Measurements from ENCODE around the gene MARCHF11.

The MARCHF11 gene

DNA sequence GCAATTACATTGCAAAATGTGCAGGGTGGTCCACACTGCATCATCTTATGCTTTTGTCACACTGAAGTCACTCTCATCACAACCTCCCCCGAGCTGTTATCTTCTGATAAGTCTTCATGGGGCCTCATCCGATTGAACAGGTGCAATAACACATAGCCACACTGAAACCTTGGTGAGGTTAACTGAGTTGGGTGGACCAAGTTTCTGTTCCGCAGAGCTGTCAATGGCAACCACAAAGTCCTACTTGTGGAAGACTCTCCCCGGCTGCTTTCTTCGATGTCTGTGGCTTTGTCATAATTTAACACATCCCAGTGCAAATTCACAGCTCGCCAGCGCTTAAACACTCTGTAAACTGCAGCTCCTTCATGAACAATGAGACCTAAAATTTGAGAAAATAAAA, 112.2 kb downstream of the MARCHF11 start:
- DNase-seq (ENCODE audit: low spot score): no peak
- POLR2A ChIA-PET (ENCODE audit: low non-redundant PET): no interaction called here
- CTCF ChIA-PET: interaction anchor here (0.6 to 0.7 kb wide), 2 partner anchors 18 to 300 kb away, joined by 3 to 4 read pairs; no protein-coding TSS in a partner anchor
- H3K27ac ChIP-seq: no peak overlapping the region
- TF ChIP-seq, protein P1, sequence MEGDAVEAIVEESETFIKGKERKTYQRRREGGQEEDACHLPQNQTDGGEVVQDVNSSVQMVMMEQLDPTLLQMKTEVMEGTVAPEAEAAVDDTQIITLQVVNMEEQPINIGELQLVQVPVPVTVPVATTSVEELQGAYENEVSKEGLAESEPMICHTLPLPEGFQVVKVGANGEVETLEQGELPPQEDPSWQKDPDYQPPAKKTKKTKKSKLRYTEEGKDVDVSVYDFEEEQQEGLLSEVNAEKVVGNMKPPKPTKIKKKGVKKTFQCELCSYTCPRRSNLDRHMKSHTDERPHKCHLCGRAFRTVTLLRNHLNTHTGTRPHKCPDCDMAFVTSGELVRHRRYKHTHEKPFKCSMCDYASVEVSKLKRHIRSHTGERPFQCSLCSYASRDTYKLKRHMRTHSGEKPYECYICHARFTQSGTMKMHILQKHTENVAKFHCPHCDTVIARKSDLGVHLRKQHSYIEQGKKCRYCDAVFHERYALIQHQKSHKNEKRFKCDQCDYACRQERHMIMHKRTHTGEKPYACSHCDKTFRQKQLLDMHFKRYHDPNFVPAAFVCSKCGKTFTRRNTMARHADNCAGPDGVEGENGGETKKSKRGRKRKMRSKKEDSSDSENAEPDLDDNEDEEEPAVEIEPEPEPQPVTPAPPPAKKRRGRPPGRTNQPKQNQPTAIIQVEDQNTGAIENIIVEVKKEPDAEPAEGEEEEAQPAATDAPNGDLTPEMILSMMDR (conservative IDR thresholded peaks at IDR 0.05; ENCODE audit: low read depth): no peak

DNA sequence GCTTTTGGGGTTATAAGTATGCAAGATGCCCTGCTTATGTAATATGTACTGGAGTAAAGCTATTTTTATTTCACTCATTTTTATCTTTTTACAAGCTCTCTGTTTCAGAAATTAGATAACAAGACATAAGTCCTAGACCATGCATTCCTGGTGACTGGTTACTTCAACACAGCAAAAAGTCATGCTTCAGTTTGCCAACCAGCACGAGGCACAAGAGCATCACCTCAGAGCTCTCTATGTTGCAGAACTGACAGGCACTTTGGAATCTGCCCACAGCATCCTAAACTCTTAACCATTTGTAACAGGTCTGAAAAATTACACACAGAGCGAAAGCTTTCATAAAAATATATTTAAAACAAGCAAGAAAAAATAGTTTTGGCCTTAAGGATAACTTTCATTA, 112.8 kb downstream of the MARCHF11 start:
- ChIA-PET CTCF (no interaction called here), POLR2A (ENCODE audit: low non-redundant PET) (no interaction called here)
- no peak for DNase-seq (ENCODE audit: low spot score)
- TF ChIP-seq, protein P1 (conservative IDR thresholded peaks at IDR 0.05; ENCODE audit: low read depth): no peak
- H3K27ac ChIP-seq: no peak overlapping the region

DNA sequence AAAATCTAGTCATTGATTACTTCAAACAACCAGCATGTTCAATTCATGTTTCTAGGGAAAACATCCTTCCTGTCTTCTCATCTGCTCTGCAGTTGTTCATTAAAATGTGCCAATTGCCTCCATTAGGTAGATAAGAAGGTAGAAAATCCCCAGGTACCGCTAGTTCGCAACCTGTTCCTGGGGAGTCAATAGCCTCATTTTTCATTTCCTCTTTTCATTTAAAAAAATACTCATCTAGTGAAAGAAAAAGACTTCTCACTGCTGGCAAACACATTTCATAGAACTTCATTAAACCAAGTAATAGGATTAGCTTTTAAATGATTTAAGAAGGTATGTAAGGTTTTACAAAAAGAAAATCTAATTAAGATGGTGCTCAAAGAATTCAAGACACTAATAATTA, 113.3 kb downstream of the MARCHF11 start:
- POLR2A ChIA-PET (ENCODE audit: low non-redundant PET): no interaction called here
- DNase-seq (ENCODE audit: low spot score): no peak
- CTCF ChIA-PET: no interaction called here
- TF ChIP-seq, protein P1 (conservative IDR thresholded peaks at IDR 0.05; ENCODE audit: low read depth): no peak
- H3K27ac ChIP-seq: no peak overlapping the region

DNA sequence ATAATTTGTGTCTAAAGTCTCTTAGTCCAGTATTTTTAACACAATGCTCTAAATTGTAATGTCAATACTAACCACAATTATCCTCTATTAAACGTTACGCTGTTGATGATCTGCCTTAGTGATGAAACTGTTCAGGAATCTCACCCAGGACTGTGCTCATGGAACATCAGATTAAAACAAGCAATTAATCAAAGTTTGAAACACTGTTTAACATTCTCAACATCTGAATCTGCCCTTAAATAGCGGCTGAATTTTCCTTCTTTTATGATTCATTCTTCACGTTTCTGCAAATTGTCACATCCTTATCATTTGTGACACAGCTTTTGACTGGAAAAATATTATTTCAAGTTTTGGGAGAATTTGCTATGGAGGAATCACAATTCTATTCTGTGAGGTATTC, 113.8 kb downstream of the MARCHF11 start:
- TF ChIP-seq, protein P1 (conservative IDR thresholded peaks at IDR 0.05; ENCODE audit: low read depth): no peak
- H3K27ac ChIP-seq: no peak overlapping the region
- ChIA-PET POLR2A (ENCODE audit: low non-redundant PET) (no interaction called here), CTCF (no interaction called here)
- no peak for DNase-seq (ENCODE audit: low spot score)

DNA sequence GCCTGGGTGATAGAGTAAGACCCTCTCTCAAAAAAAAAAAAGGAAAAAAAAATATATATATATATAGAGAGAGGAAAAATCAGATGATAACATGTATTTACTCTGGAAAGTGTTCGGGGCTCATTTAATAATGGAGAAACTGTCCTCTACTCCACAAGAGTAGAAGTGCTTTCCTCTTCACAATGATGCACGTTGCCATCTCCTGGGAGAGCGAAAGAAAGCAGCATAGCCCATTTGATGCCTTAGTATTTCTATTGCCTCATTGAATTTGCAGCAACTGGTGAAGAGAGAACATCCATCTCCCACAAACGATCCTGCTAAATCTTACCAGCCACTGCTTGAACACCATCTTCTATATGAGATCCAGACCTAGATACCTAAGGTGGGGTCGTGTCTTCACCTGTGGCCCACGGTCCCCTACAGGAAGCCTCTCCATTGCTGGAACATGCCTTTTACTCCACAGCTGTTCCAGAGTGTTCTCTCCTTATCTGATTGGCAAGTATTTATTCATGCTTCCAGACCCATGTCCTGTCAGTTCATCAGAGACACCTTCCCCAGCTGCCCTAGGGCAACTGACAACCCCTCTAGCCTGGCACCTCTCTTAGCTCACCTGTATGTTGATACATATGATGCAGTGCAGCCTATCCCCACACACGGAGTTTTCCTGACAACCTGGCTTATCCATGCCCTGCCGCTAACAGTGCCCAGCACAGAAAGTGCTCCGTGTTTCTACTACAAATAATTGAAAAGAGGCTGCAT, 115.3 kb downstream of the MARCHF11 start:
- CTCF ChIA-PET: no interaction called here
- no peak overlapping the region for H3K27ac ChIP-seq
- TF ChIP-seq, protein P1 (conservative IDR thresholded peaks at IDR 0.05; ENCODE audit: low read depth): no peak
- POLR2A ChIA-PET (ENCODE audit: low non-redundant PET): no interaction called here
- no peak for DNase-seq (ENCODE audit: low spot score)

DNA sequence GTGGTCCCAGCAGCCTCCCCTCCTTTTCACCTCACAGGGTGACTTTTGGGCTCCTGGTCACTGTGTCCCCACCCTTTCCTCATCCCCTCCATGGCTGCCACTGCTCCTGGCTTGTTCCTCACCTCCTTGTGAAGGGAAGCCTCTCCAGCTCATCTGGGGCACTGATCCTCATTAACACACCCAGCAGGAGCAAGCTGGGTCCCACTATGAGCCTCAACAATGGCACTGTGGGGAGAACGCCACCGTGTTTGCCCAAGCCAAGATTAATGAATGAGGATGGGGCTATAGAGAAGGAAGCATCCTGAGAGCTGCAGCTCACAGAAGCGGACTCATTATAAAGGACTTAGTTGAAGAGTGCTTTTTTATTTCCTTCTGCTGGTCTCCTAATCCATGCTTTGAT, 118.4 kb downstream of the MARCHF11 start:
- TF ChIP-seq, protein P1 (conservative IDR thresholded peaks at IDR 0.05; ENCODE audit: low read depth): no peak
- ChIA-PET POLR2A (ENCODE audit: low non-redundant PET) (no interaction called here), CTCF (no interaction called here)
- no peak for DNase-seq (ENCODE audit: low spot score)
- no peak overlapping the region for H3K27ac ChIP-seq
